HK-2 (cell line): ENCODE results near the gene ZNF484.
"Not testable (repeated sequence)": the region's sequence is repeated elsewhere in the genome, so short reads cannot be mapped to it uniquely, and the experiment has no call there.

Source experiments
- DNase-seq: peaks from one replicate; pipeline ENCODE4 v3.0.0-alpha.2; 2018; ENCODE audit not compliant: unreplicated experiment

ZNF484 gene

GRCh38 chr9:92877531-92878430, at the start of gene ZNF484:
Gene ZNF484 (minus strand): TSS chr9:92878038. CDS start chr9:92875029, 3,009 bp downstream.
- DNase-seq, result peak; percentile 97

GRCh38 chr9:92920437-92920836, 42.6 kb upstream of the ZNF484 start:
- DNase-seq, result no peak

GRCh38 chr9:92917176-92917800, 39.5 kb upstream of the ZNF484 start:
- DNase-seq, result no peak

GRCh38 chr9:92911511-92912475, 34.0 kb upstream of the ZNF484 start:
- no peak for DNase-seq

GRCh38 chr9:92905137-92905536, 27.3 kb upstream of the ZNF484 start:
- not testable (repeated sequence) for DNase-seq

GRCh38 chr9:92897323-92897722, 19.5 kb upstream of the ZNF484 start:
- no peak for DNase-seq

- no peak for DNase-seq
Observed at GRCh38 chr9:92895812-92896436, 18.1 kb upstream of the ZNF484 start.

GRCh38 chr9:92894711-92895362, 17.0 kb upstream of the ZNF484 start:
- DNase-seq, result no peak

GRCh38 chr9:92893916-92894610, 16.2 kb upstream of the ZNF484 start:
- DNase-seq, result not testable (repeated sequence)

GRCh38 chr9:92892276-92892675, 14.4 kb upstream of the ZNF484 start:
- not testable (repeated sequence) for DNase-seq

- no peak for DNase-seq
Observed at GRCh38 chr9:92890761-92891160, 12.9 kb upstream of the ZNF484 start.

GRCh38 chr9:92887880-92888338, 10.1 kb upstream of the ZNF484 start:
- DNase-seq, result no peak

GRCh38 chr9:92886846-92887610, 9.2 kb upstream of the ZNF484 start:
- DNase-seq, result not testable (repeated sequence)

- DNase-seq, result not testable (repeated sequence)
Observed at GRCh38 chr9:92883666-92884405, 6.0 kb upstream of the ZNF484 start.

- DNase-seq, result no peak
Observed at GRCh38 chr9:92882276-92882675, 4.4 kb upstream of the ZNF484 start.

GRCh38 chr9:92875373-92875772, 2.5 kb downstream of the ZNF484 start:
- no peak for DNase-seq

GRCh38 chr9:92870289-92870688, 7.5 kb downstream of the ZNF484 start:
- no peak for DNase-seq

GRCh38 chr9:92866600-92866999, 11.2 kb downstream of the ZNF484 start:
- not testable (repeated sequence) for DNase-seq

GRCh38 chr9:92864152-92864551, 13.7 kb downstream of the ZNF484 start:
- DNase-seq, result no peak
